ENCODE data around the gene AMIGO1.

AMIGO1 gene

DNA sequence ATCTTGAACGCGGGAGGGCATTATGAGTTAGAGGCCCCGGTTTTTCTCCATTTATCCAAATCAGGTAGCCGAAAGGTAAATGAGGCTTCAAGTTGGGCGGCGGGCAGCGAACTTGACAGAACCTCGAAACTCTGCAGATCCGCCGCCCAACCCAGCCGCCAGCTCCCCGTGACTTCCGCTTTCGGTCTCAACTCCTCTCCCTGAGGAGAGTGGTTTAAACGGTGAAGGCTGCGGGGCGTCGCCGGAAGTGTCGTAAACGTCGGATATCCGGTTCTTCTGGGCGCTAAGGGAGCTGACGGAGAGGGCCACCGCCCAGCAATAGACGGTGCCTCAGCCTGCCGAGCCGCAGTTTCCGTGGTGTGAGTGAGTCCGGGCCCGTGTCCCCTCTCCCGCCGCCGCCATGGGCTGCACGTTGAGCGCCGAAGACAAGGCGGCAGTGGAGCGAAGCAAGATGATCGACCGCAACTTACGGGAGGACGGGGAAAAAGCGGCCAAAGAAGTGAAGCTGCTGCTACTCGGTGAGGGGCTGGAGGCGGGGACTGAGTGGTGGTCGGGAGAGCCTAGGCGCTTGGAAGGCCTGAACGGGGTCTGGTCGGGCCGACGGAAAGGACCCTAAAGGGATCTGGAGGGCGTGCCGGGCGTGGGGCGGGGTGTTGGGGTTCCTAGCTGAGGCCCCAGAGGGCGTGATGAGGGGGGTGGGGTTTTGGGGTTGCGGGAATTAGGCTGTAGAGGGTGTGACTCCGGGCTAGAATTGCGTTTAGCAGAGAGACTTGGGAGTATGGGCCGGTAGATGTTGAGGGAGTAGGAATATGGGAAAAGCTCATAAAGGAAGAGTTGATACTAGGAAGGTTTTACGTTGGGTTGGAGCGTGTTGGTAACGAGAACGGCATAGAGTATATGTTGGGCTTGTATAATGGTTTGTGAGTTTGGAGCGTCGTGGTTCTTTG lies 39.1 kb upstream of the AMIGO1 start, which contains the start of gene GNAI3:
Gene GNAI3 (plus strand): TSS at position 295 of the 947 bp plus-strand sequence. CDS start 106 bp downstream, at position 401.
- Histone ChIP-seq H3K27ac (replicated peaks) (peak within 1 kb of the TSS; percentile 91), H3K4me3 (replicated peaks; ENCODE audit: insufficient read depth, low read length) (peak within 1 kb of the TSS; percentile 79), H3K27me3 (ENCODE audit: insufficient read depth, poor library complexity, severe bottlenecking) (no peaks in the 10 kb centered on the region)
- peak; percentile 97 to 98 for DNase-seq (ENCODE audit: low read depth in 1 of 2, low spot score in 1 of 2)
- peak; percentile 94 for TF ChIP-seq POLR2AphosphoS5 (IDR thresholded peaks at IDR 0.05; ENCODE audit: low read depth)
- TF ChIP-seq, protein P1, sequence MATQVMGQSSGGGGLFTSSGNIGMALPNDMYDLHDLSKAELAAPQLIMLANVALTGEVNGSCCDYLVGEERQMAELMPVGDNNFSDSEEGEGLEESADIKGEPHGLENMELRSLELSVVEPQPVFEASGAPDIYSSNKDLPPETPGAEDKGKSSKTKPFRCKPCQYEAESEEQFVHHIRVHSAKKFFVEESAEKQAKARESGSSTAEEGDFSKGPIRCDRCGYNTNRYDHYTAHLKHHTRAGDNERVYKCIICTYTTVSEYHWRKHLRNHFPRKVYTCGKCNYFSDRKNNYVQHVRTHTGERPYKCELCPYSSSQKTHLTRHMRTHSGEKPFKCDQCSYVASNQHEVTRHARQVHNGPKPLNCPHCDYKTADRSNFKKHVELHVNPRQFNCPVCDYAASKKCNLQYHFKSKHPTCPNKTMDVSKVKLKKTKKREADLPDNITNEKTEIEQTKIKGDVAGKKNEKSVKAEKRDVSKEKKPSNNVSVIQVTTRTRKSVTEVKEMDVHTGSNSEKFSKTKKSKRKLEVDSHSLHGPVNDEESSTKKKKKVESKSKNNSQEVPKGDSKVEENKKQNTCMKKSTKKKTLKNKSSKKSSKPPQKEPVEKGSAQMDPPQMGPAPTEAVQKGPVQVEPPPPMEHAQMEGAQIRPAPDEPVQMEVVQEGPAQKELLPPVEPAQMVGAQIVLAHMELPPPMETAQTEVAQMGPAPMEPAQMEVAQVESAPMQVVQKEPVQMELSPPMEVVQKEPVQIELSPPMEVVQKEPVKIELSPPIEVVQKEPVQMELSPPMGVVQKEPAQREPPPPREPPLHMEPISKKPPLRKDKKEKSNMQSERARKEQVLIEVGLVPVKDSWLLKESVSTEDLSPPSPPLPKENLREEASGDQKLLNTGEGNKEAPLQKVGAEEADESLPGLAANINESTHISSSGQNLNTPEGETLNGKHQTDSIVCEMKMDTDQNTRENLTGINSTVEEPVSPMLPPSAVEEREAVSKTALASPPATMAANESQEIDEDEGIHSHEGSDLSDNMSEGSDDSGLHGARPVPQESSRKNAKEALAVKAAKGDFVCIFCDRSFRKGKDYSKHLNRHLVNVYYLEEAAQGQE (IDR thresholded peaks at IDR 0.05; ENCODE audit: insufficient replicate concordance, low read depth): no peak
- TF ChIP-seq SPI1 (IDR thresholded peaks at IDR 0.05; ENCODE audit: borderline replicate concordance, low read depth): peak; percentile 95
- TF ChIP-seq GABPA (IDR thresholded peaks at IDR 0.05; ENCODE audit: low read depth): peak; percentile 93

DNA sequence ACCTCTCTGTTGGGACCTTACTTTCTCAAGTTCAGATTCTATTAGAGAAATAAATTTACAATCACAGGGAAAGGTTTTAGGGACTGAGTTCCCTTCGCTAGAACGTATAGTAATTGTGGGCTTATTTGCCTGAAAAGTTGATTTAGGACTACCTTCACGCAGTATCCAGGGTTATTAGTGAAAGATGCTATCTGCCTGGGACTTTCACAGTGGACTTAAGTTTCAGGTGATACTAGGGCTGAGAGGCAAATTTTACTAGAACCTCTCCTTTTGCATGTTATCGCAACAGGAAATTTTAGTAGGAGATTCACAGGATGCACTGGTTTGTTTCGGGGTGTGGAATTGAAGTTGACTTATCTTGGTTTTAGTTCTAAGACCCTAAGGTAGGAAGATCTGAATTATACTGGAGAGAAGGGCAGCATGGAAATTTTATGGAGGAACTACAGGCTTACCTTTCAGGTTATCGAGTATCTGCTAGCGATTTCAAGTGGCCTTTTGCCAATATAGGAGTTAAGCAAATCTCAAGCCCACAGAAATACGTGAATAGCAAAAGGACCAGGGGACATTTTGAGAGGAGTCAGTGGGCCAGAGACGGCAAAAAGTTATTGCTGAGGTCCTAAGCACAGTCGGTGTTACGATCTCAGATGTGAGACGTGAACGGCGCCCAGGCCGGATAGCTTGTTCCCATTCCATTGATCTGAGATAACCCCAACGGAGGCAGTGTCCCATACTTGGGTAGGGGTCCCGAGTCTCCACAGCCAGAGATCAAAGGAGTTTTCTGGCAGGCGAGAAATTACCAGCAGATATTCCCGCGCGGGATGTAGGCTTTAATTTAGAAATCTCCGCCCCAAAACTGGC lies 38.2 kb upstream of the AMIGO1 start:
- DNase-seq (ENCODE audit: low read depth in 1 of 2, low spot score in 1 of 2): peak in 1 of 2 experiments; percentile 20
- TF ChIP-seq SPI1 (IDR thresholded peaks at IDR 0.05; ENCODE audit: borderline replicate concordance, low read depth) (no peak), POLR2AphosphoS5 (IDR thresholded peaks at IDR 0.05; ENCODE audit: low read depth) (no peak), GABPA (IDR thresholded peaks at IDR 0.05; ENCODE audit: low read depth) (no peak)
- TF ChIP-seq, protein P1 (IDR thresholded peaks at IDR 0.05; ENCODE audit: insufficient replicate concordance, low read depth): no peak
- TF ChIP-seq, protein P2, sequence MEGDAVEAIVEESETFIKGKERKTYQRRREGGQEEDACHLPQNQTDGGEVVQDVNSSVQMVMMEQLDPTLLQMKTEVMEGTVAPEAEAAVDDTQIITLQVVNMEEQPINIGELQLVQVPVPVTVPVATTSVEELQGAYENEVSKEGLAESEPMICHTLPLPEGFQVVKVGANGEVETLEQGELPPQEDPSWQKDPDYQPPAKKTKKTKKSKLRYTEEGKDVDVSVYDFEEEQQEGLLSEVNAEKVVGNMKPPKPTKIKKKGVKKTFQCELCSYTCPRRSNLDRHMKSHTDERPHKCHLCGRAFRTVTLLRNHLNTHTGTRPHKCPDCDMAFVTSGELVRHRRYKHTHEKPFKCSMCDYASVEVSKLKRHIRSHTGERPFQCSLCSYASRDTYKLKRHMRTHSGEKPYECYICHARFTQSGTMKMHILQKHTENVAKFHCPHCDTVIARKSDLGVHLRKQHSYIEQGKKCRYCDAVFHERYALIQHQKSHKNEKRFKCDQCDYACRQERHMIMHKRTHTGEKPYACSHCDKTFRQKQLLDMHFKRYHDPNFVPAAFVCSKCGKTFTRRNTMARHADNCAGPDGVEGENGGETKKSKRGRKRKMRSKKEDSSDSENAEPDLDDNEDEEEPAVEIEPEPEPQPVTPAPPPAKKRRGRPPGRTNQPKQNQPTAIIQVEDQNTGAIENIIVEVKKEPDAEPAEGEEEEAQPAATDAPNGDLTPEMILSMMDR (IDR thresholded peaks at IDR 0.05; ENCODE audit: insufficient read depth, low read length): no peak
- Histone ChIP-seq H3K4me3 (replicated peaks; ENCODE audit: insufficient read depth, low read length) (peak overlapping the region; percentile 79), H3K27ac (replicated peaks) (peak overlapping the region; percentile 91), H3K27me3 (ENCODE audit: insufficient read depth, poor library complexity, severe bottlenecking) (no peaks in the 10 kb centered on the region)

DNA sequence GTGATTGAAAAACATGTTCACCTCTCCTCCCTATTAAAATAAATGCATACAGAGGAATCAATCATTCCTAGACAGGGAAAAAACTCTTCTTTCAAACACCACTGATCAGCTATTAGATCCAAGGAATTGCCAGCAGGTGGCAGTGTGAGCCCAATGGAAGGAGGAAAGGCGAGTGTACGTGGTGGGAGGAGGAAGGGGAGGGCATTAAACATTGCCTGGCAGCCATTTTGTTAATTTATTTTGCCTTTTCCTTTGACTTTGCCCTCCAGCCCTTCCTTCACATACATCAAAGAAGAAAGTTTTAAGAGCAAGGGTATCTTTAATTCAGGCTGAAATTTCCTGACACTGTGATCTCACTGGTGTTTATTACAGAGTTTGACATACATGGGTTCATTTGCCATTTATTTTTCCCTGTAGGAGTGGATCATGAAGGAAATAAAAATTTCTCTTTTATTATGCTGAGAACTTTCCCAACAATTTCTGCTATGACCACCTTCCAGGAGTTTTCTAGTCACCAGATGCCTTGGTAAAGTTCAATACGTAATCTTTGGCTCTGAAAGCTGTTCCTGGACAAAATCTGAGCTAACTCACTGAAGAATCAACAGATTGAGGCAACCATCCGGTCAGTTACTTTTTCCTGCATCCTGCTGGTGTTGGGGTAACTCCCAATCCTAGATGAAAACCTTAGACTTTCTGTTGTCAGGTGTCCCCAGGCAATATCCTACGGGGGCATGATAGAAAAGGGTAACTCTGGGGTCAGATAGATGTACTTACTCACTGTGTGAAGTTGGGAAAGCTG lies 37.0 kb upstream of the AMIGO1 start:
- Histone ChIP-seq H3K27ac (replicated peaks) (peak overlapping the region; percentile 91), H3K4me3 (replicated peaks; ENCODE audit: insufficient read depth, low read length) (peak overlapping the region; percentile 9), H3K27me3 (ENCODE audit: insufficient read depth, poor library complexity, severe bottlenecking) (no peaks in the 10 kb centered on the region)
- peak; percentile 52 to 91 for DNase-seq (ENCODE audit: low read depth in 1 of 2, low spot score in 1 of 2)
- no peak for TF ChIP-seq POLR2AphosphoS5 (IDR thresholded peaks at IDR 0.05; ENCODE audit: low read depth)
- TF ChIP-seq, protein P2 (IDR thresholded peaks at IDR 0.05; ENCODE audit: insufficient read depth, low read length): peak; percentile 35

Data from HL-60 (cell line).